Activated naive CD4-positive, alpha-beta T cell treated with anti-CD3 and anti-CD28 coated beads, Interleukin-2, amount 50 U/mL, for 72 hours (primary cell): Measurements from ENCODE around the gene SMARCAL1. TPM values are rescaled to one million over a fixed set of nuclear protein-coding genes. Genes with fewer than 3 reads are reported as not detected.
"Not testable (repeated sequence)": the region's sequence is repeated elsewhere in the genome, so short reads cannot be mapped to it uniquely, and the experiment has no call there.

Experiments used
- ATAC-seq, 2 donors: fragments of 150-1000 bp; cut with Tn5 transposase; 2 replicates each; pipeline ENCODE4 v1.10.0; 2021; ENCODE audit warnings: mild to moderate bottlenecking in 2 of 2, moderate library complexity in 2 of 2
- DNase-seq, 2 donors: peaks; one replicate each; pipeline ENCODE4 v3.0.0; 2021 to 2022; ENCODE audit warnings: low spot score in 2 of 2
- H3K27ac Mint-ChIP-seq, 2 donors: one replicate each; pipeline ENCODE4 v1.8.0; 2022; ENCODE audit warnings: mild to moderate bottlenecking in 2 of 2, mixed read lengths in 2 of 2
- H3K36me3 Mint-ChIP-seq, 2 donors: one replicate each; pipeline ENCODE4 v1.8.0; 2022; ENCODE audit warnings: mixed read lengths in 2 of 2
- H3K9me3 Mint-ChIP-seq, 2 donors: one replicate each; pipeline ENCODE4 v1.8.0; 2022; ENCODE audit warnings: mixed read lengths in 2 of 2
- total RNA-seq, 2 donors: library from RNA; stranded (reverse); gene quantifications; one replicate each; pipeline ENCODE4 v1.2.3, GENCODE V29; 2022

The SMARCAL1 gene
- 10 to 100 TPM; 28.3 to 29.2 TPM for total RNA-seq

GRCh38 chr2:216412022-216412999, at the start of gene SMARCAL1:
Gene SMARCAL1, plus strand, starts transcription at chr2:216412484. Its CDS starts 2,221 bp downstream, at chr2:216414705.
- Mint-ChIP-seq H3K27ac (peak within 1 kb of the TSS; percentile 90 to 92), H3K9me3 (no peaks in the 10 kb centered on the region), H3K36me3 (peaks cover 0 to under 1% of the 10 kb centered on the region in 2 donors)
- peak; percentile 93 to 94 for ATAC-seq
- DNase-seq, result peak; percentile 96 to 98

GRCh38 chr2:216362730-216363129, 49.6 kb upstream of the SMARCAL1 start:
- Mint-ChIP-seq H3K9me3 (peaks cover 0 to 3% of the 10 kb centered on the region in 2 donors), H3K36me3 (no peaks in the 10 kb centered on the region), H3K27ac (no peak overlapping the region)
- ATAC-seq, result no peak
- no peak for DNase-seq

- no peak for DNase-seq
- no peak for ATAC-seq
- no peaks in the 10 kb centered on the region for H3K36me3 Mint-ChIP-seq
- no peak overlapping the region for H3K27ac Mint-ChIP-seq
- peaks cover 0 to 3% of the 10 kb centered on the region in 2 donors for H3K9me3 Mint-ChIP-seq
Observed at GRCh38 chr2:216363221-216363620, 49.1 kb upstream of the SMARCAL1 start.

DNA sequence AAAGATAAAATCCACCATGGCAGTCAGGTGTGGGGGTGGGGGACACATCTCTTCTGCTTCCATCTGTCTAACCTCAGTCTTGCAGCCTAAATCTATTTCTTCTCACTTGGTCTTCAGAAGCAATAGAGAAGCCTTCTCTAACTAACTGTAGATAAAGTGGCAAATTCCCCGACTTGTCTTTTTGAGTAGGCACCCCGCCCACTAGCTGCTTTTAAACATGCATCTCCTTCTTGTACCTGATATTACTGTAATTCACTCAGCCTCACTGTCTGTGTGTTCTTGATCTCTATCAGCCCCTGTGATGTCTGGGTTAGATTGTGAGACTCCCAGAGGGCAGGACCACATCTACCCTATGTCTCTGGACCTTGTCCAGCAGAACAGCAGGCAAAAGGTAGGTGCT, 46.8 kb upstream of the SMARCAL1 start:
- ATAC-seq, result no peak

GRCh38 chr2:216366777-216367471, 45.4 kb upstream of the SMARCAL1 start:
- no peak for DNase-seq
- H3K9me3 Mint-ChIP-seq, result no peaks in the 10 kb centered on the region
- peaks cover 7 to 14% of the 10 kb centered on the region in 2 donors for H3K36me3 Mint-ChIP-seq
- ATAC-seq, result no peak
- H3K27ac Mint-ChIP-seq, result no peak overlapping the region

More for the DNA sequence above, 46.8 kb upstream of the SMARCAL1 start:
- Mint-ChIP-seq H3K27ac (no peak overlapping the region), H3K9me3 (no peaks in the 10 kb centered on the region), H3K36me3 (peaks cover 2 to 9% of the 10 kb centered on the region in 2 donors)
- DNase-seq, result no peak

DNA sequence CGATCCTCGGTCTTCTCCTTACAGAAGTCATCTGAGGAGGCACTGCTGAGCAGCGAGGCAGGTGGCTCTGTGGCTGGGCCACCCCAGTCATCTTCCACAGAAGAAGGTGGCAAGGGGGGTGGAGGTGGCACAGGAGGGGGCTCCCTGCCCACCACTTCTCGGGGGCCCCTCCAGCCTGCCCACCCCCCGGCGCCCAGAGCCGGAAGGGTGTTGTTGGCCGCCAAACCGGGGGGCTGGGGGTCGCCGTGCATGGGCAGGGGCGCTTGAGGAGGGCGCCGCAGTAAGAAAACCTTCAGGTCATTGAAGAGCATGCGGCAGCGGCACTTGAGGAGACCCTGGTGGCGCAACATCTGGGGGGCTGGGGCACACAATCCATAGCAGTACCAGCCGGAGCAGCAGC, 42.5 kb upstream of the SMARCAL1 start:
- DNase-seq, result no peak
- H3K27ac Mint-ChIP-seq, result no peak overlapping the region
- peaks cover 0 to 8% of the 10 kb centered on the region in 2 donors for H3K9me3 Mint-ChIP-seq
- H3K36me3 Mint-ChIP-seq, result peaks cover 7 to 18% of the 10 kb centered on the region in 2 donors
- no peak for ATAC-seq

- Mint-ChIP-seq H3K9me3 (peaks cover 0 to 8% of the 10 kb centered on the region in 2 donors), H3K36me3 (peaks cover 7 to 18% of the 10 kb centered on the region in 2 donors), H3K27ac (no peak overlapping the region)
- DNase-seq (no peak), ATAC-seq (no peak)
Observed at GRCh38 chr2:216370961-216371712, 41.1 kb upstream of the SMARCAL1 start.

- Mint-ChIP-seq H3K27ac (no peak within 1 kb of the TSS), H3K36me3 (peaks cover 7 to 18% of the 10 kb centered on the region in 2 donors), H3K9me3 (peaks cover 0 to 8% of the 10 kb centered on the region in 2 donors)
- peak; percentile 57 to 79 for DNase-seq
- ATAC-seq, result peak in 1 of 2 donors; percentile 35
Observed at GRCh38 chr2:216371721-216372702, 40.3 kb upstream of the SMARCAL1 start, which contains the start of gene MARCHF4. Gene MARCHF4, minus strand, starts transcription at chr2:216372483. Its CDS starts 2,223 bp downstream, at chr2:216370260.

DNA sequence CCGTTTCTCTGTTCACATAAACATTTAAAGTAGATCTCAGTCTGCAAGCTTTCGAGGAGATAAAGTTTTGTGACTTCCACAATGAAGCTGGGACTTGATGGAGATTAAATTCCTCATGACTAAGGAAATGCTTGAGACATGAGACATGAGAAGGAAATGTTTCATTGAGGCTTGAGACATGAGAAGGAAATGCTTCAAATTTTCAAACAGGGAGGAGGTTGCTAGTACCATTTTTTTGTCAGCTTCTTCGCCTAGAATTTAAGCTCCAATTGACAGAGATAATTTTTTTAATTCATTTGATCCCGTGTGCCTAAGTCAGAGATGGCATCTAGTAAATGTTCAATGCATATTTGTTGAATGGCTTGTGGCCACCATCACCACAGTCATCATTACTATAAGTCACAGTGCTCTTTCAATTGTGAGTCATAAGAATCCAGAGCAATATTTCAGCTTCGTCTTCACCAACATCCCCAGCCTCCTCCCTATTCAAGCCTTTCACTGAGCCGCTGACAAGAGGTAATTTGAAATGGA, 39.5 kb upstream of the SMARCAL1 start:
- Mint-ChIP-seq H3K36me3 (peaks cover 7 to 18% of the 10 kb centered on the region in 2 donors), H3K27ac (no peak overlapping the region), H3K9me3 (peaks cover 0 to 8% of the 10 kb centered on the region in 2 donors)
- ATAC-seq (peak; percentile 63 to 66), DNase-seq (no peak)

DNA sequence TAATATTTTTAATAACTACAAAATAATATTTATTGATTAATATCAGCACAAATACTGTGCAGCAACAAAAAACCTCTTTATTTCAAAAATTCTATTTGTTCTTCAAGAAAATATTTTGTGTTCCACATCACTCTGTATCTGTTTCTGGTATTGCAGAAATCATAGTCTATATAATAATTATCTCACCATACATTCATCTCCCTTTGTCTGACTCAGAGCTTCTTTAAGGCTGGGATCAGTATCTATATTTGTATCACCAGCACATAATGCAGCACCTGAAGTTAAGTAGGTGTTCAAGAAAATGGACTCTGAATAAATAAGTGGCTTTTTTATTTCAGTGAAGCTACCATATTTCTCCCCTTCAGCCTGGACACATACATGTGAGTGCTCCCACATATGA, 38.4 kb upstream of the SMARCAL1 start:
- Mint-ChIP-seq H3K27ac (no peak overlapping the region), H3K36me3 (peaks cover 7 to 17% of the 10 kb centered on the region in 2 donors), H3K9me3 (peaks cover 0 to 8% of the 10 kb centered on the region in 2 donors)
- DNase-seq (no peak), ATAC-seq (no peak)

- DNase-seq (no peak), ATAC-seq (no peak)
- H3K9me3 Mint-ChIP-seq, result peaks cover 0 to 8% of the 10 kb centered on the region in 2 donors
- no peak overlapping the region for H3K27ac Mint-ChIP-seq
- H3K36me3 Mint-ChIP-seq, result peaks cover 7 to 10% of the 10 kb centered on the region in 2 donors
Observed at GRCh38 chr2:216375286-216375685, 37.0 kb upstream of the SMARCAL1 start.

- no peak for ATAC-seq
- no peak for DNase-seq
- H3K27ac Mint-ChIP-seq, result no peak overlapping the region
Observed at GRCh38 chr2:216379977-216380376, 32.3 kb upstream of the SMARCAL1 start.

DNA sequence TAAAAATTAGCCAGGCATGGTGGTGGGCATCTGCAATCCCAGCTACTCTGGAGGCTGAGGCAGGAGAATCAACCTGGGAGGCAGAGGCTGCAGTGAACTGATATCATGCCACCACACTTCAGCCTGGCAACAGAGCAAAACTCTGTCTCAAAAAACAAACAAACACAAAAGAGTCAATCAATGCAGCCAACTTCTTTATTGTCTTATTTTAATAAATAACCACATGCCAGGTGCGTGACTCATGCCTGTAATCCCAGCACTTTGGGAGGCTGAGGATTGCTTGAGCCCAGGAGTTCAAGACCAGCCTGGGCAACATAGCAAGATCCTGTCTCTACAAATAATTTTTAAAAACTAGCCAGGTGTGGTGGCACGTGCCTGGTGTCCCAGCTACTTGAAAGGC, 27.9 kb upstream of the SMARCAL1 start:
- not testable (repeated sequence) for H3K27ac Mint-ChIP-seq, DNase-seq, H3K9me3 Mint-ChIP-seq, H3K36me3 Mint-ChIP-seq, ATAC-seq

More at GRCh38 chr2:216379977-216380376, 32.3 kb upstream of the SMARCAL1 start:
- Mint-ChIP-seq H3K9me3 (no peaks in the 10 kb centered on the region), H3K36me3 (no peaks in the 10 kb centered on the region)

GRCh38 chr2:216385478-216385877, 26.8 kb upstream of the SMARCAL1 start:
- no peaks in the 10 kb centered on the region for H3K9me3 Mint-ChIP-seq
- DNase-seq, result no peak
- H3K36me3 Mint-ChIP-seq, result no peaks in the 10 kb centered on the region
- no peak overlapping the region for H3K27ac Mint-ChIP-seq
- ATAC-seq, result no peak

- no peak for DNase-seq
- Mint-ChIP-seq H3K27ac (peak overlapping the region in 1 of 2 donors; percentile 13), H3K9me3 (no peaks in the 10 kb centered on the region), H3K36me3 (no peaks in the 10 kb centered on the region)
- no peak for ATAC-seq
Observed at GRCh38 chr2:216387262-216387661, 25.0 kb upstream of the SMARCAL1 start.
